GOT3 (cell line): ENCODE measurements around the gene HDGFL3.
"Not testable (repeated sequence)": the region's sequence is repeated elsewhere in the genome, so short reads cannot be mapped to it uniquely, and the experiment has no call there.

Experiments
- DNase-seq: peaks from one replicate; lab custom pipeline; 2025; ENCODE audit warnings: mixed read lengths; lab: John Stamatoyannopoulos, UW

Gene HDGFL3

GRCh38 chr15:83099290-83099689, 108.3 kb downstream of the HDGFL3 start:
- DNase-seq: no peak

- DNase-seq: no peak
These were observed 109.5 kb downstream of the HDGFL3 start for GRCh38 chr15:83098079-83098478.

GRCh38 chr15:83094583-83094982, 113.0 kb downstream of the HDGFL3 start:
- no peak for DNase-seq

GRCh38 chr15:83092309-83092976, 115.2 kb downstream of the HDGFL3 start:
- no peak for DNase-seq

- DNase-seq: not testable (repeated sequence)
These were observed 115.7 kb downstream of the HDGFL3 start for GRCh38 chr15:83091965-83092308.

- DNase-seq: no peak
These were observed 117.2 kb downstream of the HDGFL3 start for GRCh38 chr15:83090465-83090864.

GRCh38 chr15:83088876-83089275, 118.7 kb downstream of the HDGFL3 start:
- DNase-seq: no peak

GRCh38 chr15:83087576-83087975, 120.0 kb downstream of the HDGFL3 start:
- no peak for DNase-seq

GRCh38 chr15:83085864-83086552, 121.6 kb downstream of the HDGFL3 start:
- DNase-seq: not testable (repeated sequence)

GRCh38 chr15:83085461-83085860, 122.2 kb downstream of the HDGFL3 start:
- not testable (repeated sequence) for DNase-seq

GRCh38 chr15:83082730-83083386, 124.8 kb downstream of the HDGFL3 start:
- DNase-seq: no peak

- DNase-seq: no peak
These were observed 126.2 kb downstream of the HDGFL3 start for GRCh38 chr15:83081256-83082014.

GRCh38 chr15:83078712-83079111, 128.9 kb downstream of the HDGFL3 start:
- DNase-seq: no peak
